GM12891 (cell line): ENCODE measurements around the gene UNG.

Experiments used
- POLR2A ChIP-seq: IDR thresholded peaks from 2 replicates; pipeline ENCODE4 v1.6.1; 2011; ENCODE audit warnings: low read depth, low read length, control low read depth
- POLR2AphosphoS5 ChIP-seq: IDR thresholded peaks from 2 replicates; pipeline ENCODE4 v1.6.1; 2011; ENCODE audit warnings: low read depth, low read length, control low read depth
- POU2F2 ChIP-seq: IDR thresholded peaks from 2 replicates; pipeline ENCODE4 v1.6.1; 2011; ENCODE audit warnings: low read depth, mild to moderate bottlenecking, control low read depth, low read length, moderate library complexity
- SPI1 ChIP-seq: IDR thresholded peaks from 2 replicates; pipeline ENCODE4 v1.6.1; 2011; ENCODE audit warnings: low read depth, low read length, control low read depth
- TAF1 ChIP-seq: IDR thresholded peaks from 2 replicates; pipeline ENCODE4 v1.6.1; 2011; ENCODE audit warnings: low read depth, low read length, control low read depth

GRCh38 chr12:109052414-109053323 lies 44.7 kb upstream of the UNG start, which contains the start of gene USP30:
- TF ChIP-seq POLR2A (no peak), POLR2AphosphoS5 (no peak), SPI1 (no peak), TAF1 (peak; percentile 47; the same call in 1 of the 2 replicates), POU2F2 (peak; percentile 82; the same call in 1 of the 2 replicates)
